Ovary (tissue), 3 donors: ENCODE measurements around the gene LSS.

Experiments
- POLR2A ChIP-seq: fragments of 450-650 bp; IDR thresholded peaks from one replicate; pipeline ENCODE4 v1.6.1; 2017; ENCODE audit warnings: antibody characterized with exemption, mild to moderate bottlenecking, moderate library complexity
- TF ChIP-seq, protein P1 (sequence below), 3 donors: fragments of 450-650 bp in 2 of 3; fragments of 200-600 bp in 1 of 3; IDR thresholded peaks; one replicate each; pipeline versions ENCODE4 v1.5.1 to v1.8.0; 2016 to 2022; ENCODE audit warnings: antibody characterized with exemption in 3 of 3, mild to moderate bottlenecking in 1 of 3
- donor health status: DM: no; HTN: no; CAD: no.

DNA sequence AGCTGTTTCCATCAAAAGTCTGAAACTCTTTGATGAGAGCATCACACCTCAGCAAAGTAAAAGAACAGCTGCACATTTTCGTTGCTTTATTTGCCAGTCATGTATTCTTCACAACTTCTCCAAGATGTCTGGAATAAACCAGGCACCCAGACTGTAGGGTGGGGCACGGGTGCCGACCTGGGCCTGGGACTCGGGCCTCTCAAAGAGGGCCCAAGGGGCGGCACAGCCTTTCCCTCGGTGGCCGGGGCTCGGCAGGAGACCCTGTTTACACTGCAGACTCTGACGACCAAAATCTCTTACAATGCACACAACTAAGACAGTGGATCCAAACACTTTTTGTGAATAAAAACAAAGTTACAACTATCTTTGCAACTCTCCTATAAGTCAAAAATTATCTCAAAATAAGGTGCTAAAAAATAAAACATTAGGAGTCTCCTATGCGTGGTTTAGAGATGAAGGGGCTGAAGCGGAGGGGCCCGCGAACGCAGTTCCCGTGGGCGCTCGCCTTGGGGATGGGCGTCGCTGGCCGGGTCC, 696 bp downstream of the LSS start:
- TF ChIP-seq, protein P1, sequence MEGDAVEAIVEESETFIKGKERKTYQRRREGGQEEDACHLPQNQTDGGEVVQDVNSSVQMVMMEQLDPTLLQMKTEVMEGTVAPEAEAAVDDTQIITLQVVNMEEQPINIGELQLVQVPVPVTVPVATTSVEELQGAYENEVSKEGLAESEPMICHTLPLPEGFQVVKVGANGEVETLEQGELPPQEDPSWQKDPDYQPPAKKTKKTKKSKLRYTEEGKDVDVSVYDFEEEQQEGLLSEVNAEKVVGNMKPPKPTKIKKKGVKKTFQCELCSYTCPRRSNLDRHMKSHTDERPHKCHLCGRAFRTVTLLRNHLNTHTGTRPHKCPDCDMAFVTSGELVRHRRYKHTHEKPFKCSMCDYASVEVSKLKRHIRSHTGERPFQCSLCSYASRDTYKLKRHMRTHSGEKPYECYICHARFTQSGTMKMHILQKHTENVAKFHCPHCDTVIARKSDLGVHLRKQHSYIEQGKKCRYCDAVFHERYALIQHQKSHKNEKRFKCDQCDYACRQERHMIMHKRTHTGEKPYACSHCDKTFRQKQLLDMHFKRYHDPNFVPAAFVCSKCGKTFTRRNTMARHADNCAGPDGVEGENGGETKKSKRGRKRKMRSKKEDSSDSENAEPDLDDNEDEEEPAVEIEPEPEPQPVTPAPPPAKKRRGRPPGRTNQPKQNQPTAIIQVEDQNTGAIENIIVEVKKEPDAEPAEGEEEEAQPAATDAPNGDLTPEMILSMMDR (IDR thresholded peaks at IDR 0.05) = no peak
- no peak for TF ChIP-seq POLR2A
